Gastroesophageal sphincter (tissue), 3 donors: ENCODE measurements around the gene CCL26.

Experiments used
- CTCF ChIP-seq, 4 experiments: fragments of 200-600 bp in 2 of 4; fragments of 450-650 bp in 2 of 4; sonication (generic) in 1 of 4; IDR thresholded peaks; one replicate each; pipeline ENCODE4 v1.5.1; 2017 to 2019; ENCODE audit warnings: antibody characterized with exemption in 4 of 4, mild to moderate bottlenecking in 2 of 4, moderate library complexity in 2 of 4
- EP300 ChIP-seq: sonication (generic); formaldehyde crosslinking; IDR thresholded peaks from one replicate; pipeline ENCODE4 v1.6.1; 2017; ENCODE audit warnings: antibody characterized with exemption, mild to moderate bottlenecking
- POLR2A ChIP-seq, 2 donors: fragments of 450-650 bp; IDR thresholded peaks; one replicate each; pipeline ENCODE4 v1.6.1; 2017; ENCODE audit warnings: antibody characterized with exemption in 2 of 2, mild to moderate bottlenecking in 2 of 2, moderate library complexity in 1 of 2
- POLR2AphosphoS5 ChIP-seq: sonication (generic); formaldehyde crosslinking; IDR thresholded peaks from one replicate; pipeline ENCODE4 v1.6.1; 2017; ENCODE audit warnings: antibody characterized with exemption

GRCh38 chr7:75735581-75736350, 36.2 kb downstream of the CCL26 start:
- TF ChIP-seq POLR2A (IDR thresholded peaks at IDR 0.05) (no peak), CTCF (IDR thresholded peaks at IDR 0.05) (no peak), POLR2AphosphoS5 (no peak), EP300 (no peak)
